MM.1S (cell line): ENCODE measurements around the gene TRNP1.

Experiments
- EZH2 ChIP-seq: fragments of 300-600 bp; sonication (generic); optimal IDR thresholded peaks from 2 replicates; pipeline ENCODE3; 2017; ENCODE audit warnings: low read depth, mild to moderate bottlenecking, antibody characterized with exemption, low read length, mixed read lengths
- TF ChIP-seq, protein P1 (sequence below): fragments of 300-600 bp; sonication (generic); IDR thresholded peaks from 2 replicates; pipeline ENCODE4 v1.5.1; 2016; ENCODE audit warnings: antibody characterized with exemption, low read length, mixed read lengths

DNA sequence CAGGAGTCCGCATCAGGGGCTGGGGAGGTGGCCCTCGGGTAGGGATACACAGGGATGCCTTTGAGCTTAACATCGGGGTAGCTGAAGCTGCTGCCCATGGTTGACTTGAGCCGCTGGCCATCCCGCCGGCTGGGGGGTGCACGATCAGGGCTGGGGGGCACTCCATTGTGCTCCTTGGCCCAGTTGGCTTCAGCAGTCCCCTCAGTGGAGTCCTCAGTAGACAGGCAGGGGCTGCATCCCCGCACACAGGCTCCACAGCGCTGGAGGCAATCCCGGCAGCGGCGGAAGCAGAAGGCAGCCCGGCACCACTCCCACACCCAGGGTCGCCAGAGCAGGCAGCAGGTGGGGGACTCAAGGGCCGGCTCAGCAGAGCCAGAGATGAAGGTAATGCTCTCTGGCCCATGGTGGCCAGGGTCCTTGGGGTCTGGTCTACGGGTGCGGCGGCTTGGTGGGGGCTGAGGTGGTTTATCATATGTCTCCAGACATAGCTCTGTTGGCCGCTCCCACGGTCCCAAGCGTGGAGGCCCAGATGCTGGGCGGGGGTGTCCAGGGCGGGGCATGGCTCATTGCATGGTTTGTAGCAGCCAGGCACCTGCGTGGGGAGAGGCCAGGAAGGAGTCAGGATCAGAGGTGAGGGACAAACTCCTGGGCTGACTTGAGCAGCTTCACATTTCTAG is 41.5 kb upstream of the TRNP1 start:
- TF ChIP-seq, protein P1, sequence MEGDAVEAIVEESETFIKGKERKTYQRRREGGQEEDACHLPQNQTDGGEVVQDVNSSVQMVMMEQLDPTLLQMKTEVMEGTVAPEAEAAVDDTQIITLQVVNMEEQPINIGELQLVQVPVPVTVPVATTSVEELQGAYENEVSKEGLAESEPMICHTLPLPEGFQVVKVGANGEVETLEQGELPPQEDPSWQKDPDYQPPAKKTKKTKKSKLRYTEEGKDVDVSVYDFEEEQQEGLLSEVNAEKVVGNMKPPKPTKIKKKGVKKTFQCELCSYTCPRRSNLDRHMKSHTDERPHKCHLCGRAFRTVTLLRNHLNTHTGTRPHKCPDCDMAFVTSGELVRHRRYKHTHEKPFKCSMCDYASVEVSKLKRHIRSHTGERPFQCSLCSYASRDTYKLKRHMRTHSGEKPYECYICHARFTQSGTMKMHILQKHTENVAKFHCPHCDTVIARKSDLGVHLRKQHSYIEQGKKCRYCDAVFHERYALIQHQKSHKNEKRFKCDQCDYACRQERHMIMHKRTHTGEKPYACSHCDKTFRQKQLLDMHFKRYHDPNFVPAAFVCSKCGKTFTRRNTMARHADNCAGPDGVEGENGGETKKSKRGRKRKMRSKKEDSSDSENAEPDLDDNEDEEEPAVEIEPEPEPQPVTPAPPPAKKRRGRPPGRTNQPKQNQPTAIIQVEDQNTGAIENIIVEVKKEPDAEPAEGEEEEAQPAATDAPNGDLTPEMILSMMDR, result no peak
- TF ChIP-seq EZH2, result no peak
